ENCODE measurements around the gene ATP13A2. TPM values are rescaled to one million over a fixed set of nuclear protein-coding genes. Genes with fewer than 3 reads are reported as not detected.
A peak's percentile ranks its signal among the peaks of the same experiment; 100 is the strongest.

ATP13A2 gene
- total RNA-seq: 38.6 TPM
- 23.8 TPM for polyA plus RNA-seq (ENCODE audit: insufficient read depth, low read depth, low replicate concordance)
- long read RNA-seq, donor 1: 0 reads
- long read RNA-seq, donor 2, partial matches to known transcripts: 7 of 7 reads
- long read RNA-seq, donor 2, other reads (novel, unspliced or antisense): 0 of 7 reads
- long read RNA-seq, donor 3: 0 reads
- long read RNA-seq, donor 4, partial matches to known transcripts: 13 of 14 reads
- long read RNA-seq, donor 4, other reads (novel, unspliced or antisense): 0 of 14 reads
- long read RNA-seq, donor 5: 0 reads
- long read RNA-seq, donor 6, partial matches to known transcripts: 0 of 1 reads
- long read RNA-seq, donor 6, other reads (novel, unspliced or antisense): 0 of 1 reads
- long read RNA-seq, donor 7, partial matches to known transcripts: 26 of 36 reads
- long read RNA-seq, donor 7, other reads (novel, unspliced or antisense): 6 of 36 reads
- long read RNA-seq, donor 8, partial matches to known transcripts: 6 of 6 reads
- long read RNA-seq, donor 8, other reads (novel, unspliced or antisense): 0 of 6 reads
- long read RNA-seq, donor 9: 0 reads
- long read RNA-seq, donor 10, partial matches to known transcripts: 10 of 10 reads
- long read RNA-seq, donor 10, other reads (novel, unspliced or antisense): 0 of 10 reads

GRCh38 chr1:17011439-17012307 is at the start of gene ATP13A2:
ATP13A2 (minus strand) TSS chr1:17011928; CDS start chr1:17011738, 190 bp downstream.
- no peak for TF ChIP-seq CTCF (IDR thresholded peaks at IDR 0.05; ENCODE audit: borderline replicate concordance, extremely low read depth, insufficient read depth)
- FAIRE-seq: no peak
- Histone ChIP-seq H3K27me3 (ENCODE audit: control insufficient read depth, insufficient read depth, low read length) (no peaks in the 10 kb centered on the region), H3K4me1 (ENCODE audit: control insufficient read depth in 2 of 3, insufficient read depth in 2 of 3, low read depth in 1 of 3, low read length in 3 of 3) (peaks cover 0 to 15% (median 6%) of the 10 kb centered on the region in 3 donors), H3K27ac (ENCODE audit: low read depth in 2 of 2, low read length in 2 of 2) (peak within 1 kb of the TSS in 1 of 2 donors; percentile 28), H3K36me3 (ENCODE audit: control insufficient read depth in 2 of 3, insufficient read depth in 3 of 3, low read length in 3 of 3) (no peaks in the 10 kb centered on the region), H3K9ac (ENCODE audit: low read length in 3 of 3) (peak within 1 kb of the TSS; percentile 48 to 67 (median 49)), H3K9me3 (ENCODE audit: control insufficient read depth in 2 of 3, insufficient read depth in 1 of 3, low read length in 3 of 3) (no peaks in the 10 kb centered on the region), H3K4me3 (ENCODE audit: low read length in 3 of 3) (peak within 1 kb of the TSS; percentile 60 to 70 (median 67))
- peak; percentile 81 to 90 (median 90) for DNase-seq
- intact Hi-C loops (cut with DNase I): no loop called here

GRCh38 chr1:17061486-17061885 is 49.8 kb upstream of the ATP13A2 start:
- H3K27ac ChIP-seq (ENCODE audit: low read depth in 2 of 2, low read length in 2 of 2): no peak overlapping the region
- no peak overlapping the region for H3K9ac ChIP-seq (ENCODE audit: low read length in 3 of 3)
- intact Hi-C loops (cut with DNase I): no loop called here
- TF ChIP-seq CTCF (IDR thresholded peaks at IDR 0.05; ENCODE audit: borderline replicate concordance, extremely low read depth, insufficient read depth): no peak
- DNase-seq (no peak), FAIRE-seq (no peak)
- no peak overlapping the region for H3K4me3 ChIP-seq (ENCODE audit: low read length in 3 of 3)
- no peaks in the 10 kb centered on the region for H3K27me3 ChIP-seq (ENCODE audit: control insufficient read depth, insufficient read depth, low read length)
- no peaks in the 10 kb centered on the region for H3K36me3 ChIP-seq (ENCODE audit: control insufficient read depth in 2 of 3, insufficient read depth in 3 of 3, low read length in 3 of 3)
- H3K4me1 ChIP-seq (ENCODE audit: control insufficient read depth in 2 of 3, insufficient read depth in 2 of 3, low read depth in 1 of 3, low read length in 3 of 3): peaks cover 0 to 3% (median 0%) of the 10 kb centered on the region in 3 donors
- H3K9me3 ChIP-seq (ENCODE audit: control insufficient read depth in 2 of 3, insufficient read depth in 1 of 3, low read length in 3 of 3): peaks cover 0 to 2% (median 0%) of the 10 kb centered on the region in 3 donors

GRCh38 chr1:17060306-17060749 is 48.6 kb upstream of the ATP13A2 start:
- no peaks in the 10 kb centered on the region for H3K27me3 ChIP-seq (ENCODE audit: control insufficient read depth, insufficient read depth, low read length)
- peak in 2 of 5 donors; percentile 38 to 42 for DNase-seq
- no peak overlapping the region for H3K4me3 ChIP-seq (ENCODE audit: low read length in 3 of 3)
- H3K4me1 ChIP-seq (ENCODE audit: control insufficient read depth in 2 of 3, insufficient read depth in 2 of 3, low read depth in 1 of 3, low read length in 3 of 3): peaks cover 0 to 3% (median 0%) of the 10 kb centered on the region in 3 donors
- H3K9ac ChIP-seq (ENCODE audit: low read length in 3 of 3): no peak overlapping the region
- H3K36me3 ChIP-seq (ENCODE audit: control insufficient read depth in 2 of 3, insufficient read depth in 3 of 3, low read length in 3 of 3): no peaks in the 10 kb centered on the region
- intact Hi-C loops (cut with DNase I): no loop called here
- no peak for FAIRE-seq
- TF ChIP-seq CTCF (IDR thresholded peaks at IDR 0.05; ENCODE audit: borderline replicate concordance, extremely low read depth, insufficient read depth): no peak
- peaks cover 0 to 2% (median 0%) of the 10 kb centered on the region in 3 donors for H3K9me3 ChIP-seq (ENCODE audit: control insufficient read depth in 2 of 3, insufficient read depth in 1 of 3, low read length in 3 of 3)
- no peak overlapping the region for H3K27ac ChIP-seq (ENCODE audit: low read depth in 2 of 2, low read length in 2 of 2)
